T1000 (cell line): Measurements from ENCODE around the gene LCLAT1.

Source experiments
- DNase-seq: peaks from one replicate; lab custom pipeline; 2025; ENCODE audit warnings: mixed read lengths; lab: John Stamatoyannopoulos, UW

LCLAT1 gene

GRCh38 chr2:30447149-30448045, at the start of gene LCLAT1:
Gene LCLAT1 (plus strand): TSS chr2:30447246. CDS start chr2:30525591, 78,345 bp downstream.
- peak; percentile 62 for DNase-seq

GRCh38 chr2:30398084-30398873, 48.8 kb upstream of the LCLAT1 start:
- DNase-seq = no peak

- DNase-seq = no peak
Observed at GRCh38 chr2:30400151-30400954, 46.7 kb upstream of the LCLAT1 start.

GRCh38 chr2:30402441-30403182, 44.4 kb upstream of the LCLAT1 start:
- DNase-seq = no peak

GRCh38 chr2:30403592-30404312, 43.3 kb upstream of the LCLAT1 start:
- no peak for DNase-seq

GRCh38 chr2:30404319-30405259, 42.5 kb upstream of the LCLAT1 start:
- no peak for DNase-seq

- DNase-seq = no peak
Observed at GRCh38 chr2:30405260-30405605, 41.8 kb upstream of the LCLAT1 start.

GRCh38 chr2:30406853-30407252, 40.2 kb upstream of the LCLAT1 start:
- DNase-seq = no peak

GRCh38 chr2:30408961-30409387, 38.1 kb upstream of the LCLAT1 start:
- no peak for DNase-seq

GRCh38 chr2:30410217-30410616, 36.8 kb upstream of the LCLAT1 start:
- DNase-seq = no peak

GRCh38 chr2:30412047-30412683, 34.9 kb upstream of the LCLAT1 start:
- no peak for DNase-seq

- DNase-seq = no peak
Observed at GRCh38 chr2:30412684-30413570, 34.1 kb upstream of the LCLAT1 start.

GRCh38 chr2:30414961-30415360, 32.1 kb upstream of the LCLAT1 start:
- DNase-seq = no peak

- DNase-seq = no peak
Observed at GRCh38 chr2:30417253-30417652, 29.8 kb upstream of the LCLAT1 start.

- no peak for DNase-seq
Observed at GRCh38 chr2:30421026-30421603, 25.9 kb upstream of the LCLAT1 start.

GRCh38 chr2:30421604-30422443, 25.2 kb upstream of the LCLAT1 start:
- no peak for DNase-seq
